ENCODE measurements around the gene SPPL2C. TPM values are rescaled to one million over a fixed set of nuclear protein-coding genes. Genes with fewer than 3 reads are reported as not detected.

The SPPL2C gene
- total and polyA plus RNA-seq, 10 of the 15 experiments (the other 5 are each of a cell fraction or from before 2014, with no cell fraction given): not detected

DNA sequence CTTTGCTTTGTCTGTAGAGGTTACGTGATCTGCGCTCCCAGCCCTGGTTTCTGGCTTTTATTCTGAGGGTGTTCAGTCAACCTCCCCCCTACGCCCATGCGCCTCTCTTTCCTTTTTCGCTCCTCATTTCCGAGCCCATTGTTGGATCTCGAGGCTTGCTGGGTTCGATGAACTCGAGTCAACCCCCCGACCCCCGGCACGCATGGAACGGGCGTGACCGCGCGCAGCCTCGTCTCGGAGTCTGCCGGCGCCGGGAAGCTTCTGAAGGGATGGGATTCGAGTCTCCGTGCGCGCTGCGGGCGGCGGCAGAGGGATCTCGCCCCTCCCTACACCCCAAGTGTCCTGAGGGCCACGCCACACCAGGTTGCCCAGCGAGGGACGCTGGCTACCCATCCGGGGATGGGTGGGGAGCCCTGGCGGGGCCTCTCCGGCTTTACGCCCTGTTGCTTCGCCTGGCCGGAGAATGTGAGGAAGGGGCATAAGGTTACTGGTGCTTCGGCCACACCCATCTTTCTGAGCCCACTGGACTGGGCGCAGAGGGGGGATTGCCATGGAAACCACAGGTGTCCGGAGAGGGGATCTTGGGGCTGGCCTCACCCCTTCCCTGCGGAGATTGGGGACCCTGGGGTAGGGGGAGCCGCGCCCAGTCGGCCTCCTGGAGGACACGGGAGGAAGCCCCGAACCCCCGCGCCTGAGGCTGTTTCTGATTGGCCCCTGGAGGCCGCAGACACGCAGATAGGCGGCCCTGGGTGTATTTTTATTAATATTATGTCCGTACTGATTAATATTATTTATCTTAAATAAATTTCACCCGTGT, 51.5 kb downstream of the SPPL2C start (continued):
- TF ChIP-seq YBX1 (IDR thresholded peaks at IDR 0.05): no peak
- TF ChIP-seq, protein P1, sequence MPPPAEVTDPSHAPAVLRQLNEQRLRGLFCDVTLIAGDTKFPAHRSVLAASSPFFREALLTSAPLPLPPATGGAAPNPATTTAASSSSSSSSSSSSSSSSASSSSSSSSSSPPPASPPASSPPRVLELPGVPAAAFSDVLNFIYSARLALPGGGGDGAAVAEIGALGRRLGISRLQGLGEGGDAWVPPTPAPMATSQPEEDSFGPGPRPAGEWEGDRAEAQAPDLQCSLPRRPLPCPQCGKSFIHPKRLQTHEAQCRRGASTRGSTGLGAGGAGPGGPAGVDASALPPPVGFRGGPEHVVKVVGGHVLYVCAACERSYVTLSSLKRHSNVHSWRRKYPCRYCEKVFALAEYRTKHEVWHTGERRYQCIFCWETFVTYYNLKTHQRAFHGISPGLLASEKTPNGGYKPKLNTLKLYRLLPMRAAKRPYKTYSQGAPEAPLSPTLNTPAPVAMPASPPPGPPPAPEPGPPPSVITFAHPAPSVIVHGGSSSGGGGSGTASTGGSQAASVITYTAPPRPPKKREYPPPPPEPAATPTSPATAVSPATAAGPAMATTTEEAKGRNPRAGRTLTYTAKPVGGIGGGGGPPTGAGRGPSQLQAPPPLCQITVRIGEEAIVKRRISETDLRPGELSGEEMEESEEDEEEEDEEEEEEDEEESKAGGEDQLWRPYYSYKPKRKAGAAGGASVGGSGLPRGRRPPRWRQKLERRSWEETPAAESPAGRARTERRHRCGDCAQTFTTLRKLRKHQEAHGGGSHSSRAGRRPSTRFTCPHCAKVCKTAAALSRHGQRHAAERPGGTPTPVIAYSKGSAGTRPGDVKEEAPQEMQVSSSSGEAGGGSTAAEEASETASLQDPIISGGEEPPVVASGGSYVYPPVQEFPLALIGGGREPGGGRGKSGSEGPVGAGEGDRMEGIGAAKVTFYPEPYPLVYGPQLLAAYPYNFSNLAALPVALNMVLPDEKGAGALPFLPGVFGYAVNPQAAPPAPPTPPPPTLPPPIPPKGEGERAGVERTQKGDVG (CRISPR knock-in tag; IDR thresholded peaks at IDR 0.05): no peak
- TF ChIP-seq STAT3 (IDR thresholded peaks at IDR 0.05; ENCODE audit: low read depth, low read length): no peak
- no peak for TF ChIP-seq EP300 (IDR thresholded peaks at IDR 0.05; ENCODE audit: borderline replicate concordance in 1 of 2, control insufficient read depth in 1 of 2, low read depth in 2 of 2, low read length in 2 of 2)

Other genes starting within 250 kb of the SPPL2C start
- not detected in 2 replicates for gene CRHR1, start 60.6 kb upstream of the SPPL2C start, total RNA-seq (2014; rRNA removed)
- not detected in 2 replicates for gene CRHR1, start 60.6 kb upstream of the SPPL2C start, total RNA-seq (2014; rRNA removed; fragmentation: Illumina TruSeq; extraction: Trizol)
- gene CRHR1, start 60.6 kb upstream of the SPPL2C start, total RNA-seq (2021): 0.08 TPM in 1 of 2 replicates, not detected in the other
- not detected in 2 replicates for gene CRHR1, start 60.6 kb upstream of the SPPL2C start, polyA plus RNA-seq (2011; rRNA removed)
- not detected in 2 replicates for gene CRHR1, start 60.6 kb upstream of the SPPL2C start, polyA plus RNA-seq (2014; fragmentation: Illumina TruSeq; extraction: Trizol)
- gene CRHR1, start 60.6 kb upstream of the SPPL2C start, polyA plus RNA-seq (2014; fragmentation: Nextera tagmentation; extraction: Ambion mirVana): not detected
- gene CRHR1, start 60.6 kb upstream of the SPPL2C start, polyA plus RNA-seq (2014; rRNA removed): not detected in 2 replicates
- not detected for gene CRHR1, start 60.6 kb upstream of the SPPL2C start, polyA plus RNA-seq (2016; fragmentation: Nextera tagmentation; extraction: Ambion mirVana)
- gene MAPT, start 49.7 kb downstream of the SPPL2C start, total RNA-seq (2014; rRNA removed): under 0.01 TPM in 1 of 2 replicates, not detected in the other
- gene MAPT, start 49.7 kb downstream of the SPPL2C start, total RNA-seq (2014; rRNA removed; fragmentation: Illumina TruSeq; extraction: Trizol): not detected in 2 replicates
- gene MAPT, start 49.7 kb downstream of the SPPL2C start, total RNA-seq (2021): 0.03 TPM in 1 of 2 replicates, not detected in the other
- not detected in 2 replicates for gene MAPT, start 49.7 kb downstream of the SPPL2C start, polyA plus RNA-seq (2011; rRNA removed)
- gene MAPT, start 49.7 kb downstream of the SPPL2C start, polyA plus RNA-seq (2014; fragmentation: Illumina TruSeq; extraction: Trizol): not detected in 2 replicates
- not detected for gene MAPT, start 49.7 kb downstream of the SPPL2C start, polyA plus RNA-seq (2014; fragmentation: Nextera tagmentation; extraction: Ambion mirVana)
- not detected in 2 replicates for gene MAPT, start 49.7 kb downstream of the SPPL2C start, polyA plus RNA-seq (2014; rRNA removed)
- under 1 TPM in 1 of 2 experiments, not detected in 1; 0.05 TPM for gene MAPT, start 49.7 kb downstream of the SPPL2C start, polyA plus RNA-seq (2016; fragmentation: Nextera tagmentation; extraction: Ambion mirVana)
- gene STH, start 154.4 kb downstream of the SPPL2C start, total RNA-seq (2014; rRNA removed): not detected in 2 replicates
- gene STH, start 154.4 kb downstream of the SPPL2C start, total RNA-seq (2014; rRNA removed; fragmentation: Illumina TruSeq; extraction: Trizol): not detected in 2 replicates
- not detected in 2 replicates for gene STH, start 154.4 kb downstream of the SPPL2C start, total RNA-seq (2021)
- not detected in 2 replicates for gene STH, start 154.4 kb downstream of the SPPL2C start, polyA plus RNA-seq (2011; rRNA removed)
- gene STH, start 154.4 kb downstream of the SPPL2C start, polyA plus RNA-seq (2014; fragmentation: Illumina TruSeq; extraction: Trizol): not detected in 2 replicates
- not detected for gene STH, start 154.4 kb downstream of the SPPL2C start, polyA plus RNA-seq (2014; fragmentation: Nextera tagmentation; extraction: Ambion mirVana)
- not detected in 2 replicates for gene STH, start 154.4 kb downstream of the SPPL2C start, polyA plus RNA-seq (2014; rRNA removed)
- not detected for gene STH, start 154.4 kb downstream of the SPPL2C start, polyA plus RNA-seq (2016; fragmentation: Nextera tagmentation; extraction: Ambion mirVana)